Measurements from ENCODE around the gene EPS8L2.

The EPS8L2 gene

GRCh38 chr11:690738-691633 lies 15.0 kb upstream of the EPS8L2 start:
- no peak for DNase-seq

DNA sequence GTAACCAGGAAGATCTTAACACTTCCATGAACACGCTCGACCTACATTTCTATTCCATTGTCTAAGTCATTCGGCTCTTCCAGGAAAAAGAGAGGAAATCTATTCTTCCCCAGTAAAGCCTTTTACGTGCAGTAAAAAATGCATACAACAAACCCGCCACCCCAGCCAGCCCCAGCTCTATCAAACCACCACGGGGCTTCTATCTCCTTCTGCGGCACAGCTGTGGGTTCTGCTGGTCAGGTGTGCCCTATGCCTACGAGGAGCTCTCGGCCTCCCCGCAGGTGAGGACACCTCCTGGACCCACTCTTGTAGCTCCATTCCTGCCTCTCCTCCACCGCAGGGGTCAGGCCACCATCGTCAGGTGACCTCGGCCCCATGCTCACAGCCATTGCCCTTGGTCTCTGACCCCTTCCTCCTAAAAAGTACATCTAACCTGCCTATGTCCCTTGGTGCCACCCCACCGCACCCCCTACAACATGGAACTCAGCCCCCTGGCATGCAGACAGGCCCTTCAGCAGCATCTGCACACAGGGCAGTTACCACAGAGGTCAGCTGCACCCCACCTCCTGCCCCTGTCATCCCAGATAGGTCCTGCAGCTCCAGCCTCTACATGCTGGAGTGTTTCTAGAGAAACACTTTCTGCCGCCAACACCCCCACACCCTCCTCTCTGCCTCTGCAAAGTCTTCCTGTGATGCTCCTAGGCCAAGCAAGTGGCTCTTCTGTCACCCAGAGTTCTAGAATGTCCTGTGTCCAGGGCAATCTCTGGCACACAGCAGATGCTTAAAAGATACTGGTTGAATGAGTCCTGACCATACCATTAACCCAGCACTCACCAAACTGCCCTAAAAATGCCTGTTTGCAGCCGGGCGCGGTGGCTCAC lies 14.1 kb upstream of the EPS8L2 start:
- DNase-seq: no peak

DNA sequence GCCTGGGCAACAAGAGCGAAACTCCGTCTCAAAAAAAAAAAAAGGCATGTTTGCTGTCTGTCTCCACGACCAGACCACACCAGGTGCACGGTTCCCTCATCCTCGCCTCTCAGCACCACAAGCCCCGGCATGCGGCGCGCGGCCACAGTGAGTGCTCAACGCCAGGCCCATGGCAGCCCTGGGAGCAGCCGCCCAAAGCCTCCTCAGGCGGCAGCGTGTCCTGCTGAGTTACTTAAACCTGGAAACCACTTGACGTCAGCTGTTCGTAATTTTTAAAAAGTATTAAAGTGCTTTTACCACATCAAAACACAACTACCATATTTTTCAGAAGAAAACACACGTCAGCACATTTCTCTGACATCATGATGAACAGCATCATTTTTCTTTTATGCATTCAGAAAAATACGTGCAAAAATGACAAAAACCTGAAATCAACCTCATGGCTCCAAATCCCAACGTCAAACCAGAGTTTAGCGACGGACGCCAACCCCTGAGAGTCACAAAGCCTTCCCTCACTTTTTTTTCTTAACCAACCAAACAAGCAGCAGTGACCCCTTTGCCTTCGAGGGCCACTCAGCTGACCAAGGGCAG lies 13.1 kb upstream of the EPS8L2 start:
- no peak for DNase-seq

DNA sequence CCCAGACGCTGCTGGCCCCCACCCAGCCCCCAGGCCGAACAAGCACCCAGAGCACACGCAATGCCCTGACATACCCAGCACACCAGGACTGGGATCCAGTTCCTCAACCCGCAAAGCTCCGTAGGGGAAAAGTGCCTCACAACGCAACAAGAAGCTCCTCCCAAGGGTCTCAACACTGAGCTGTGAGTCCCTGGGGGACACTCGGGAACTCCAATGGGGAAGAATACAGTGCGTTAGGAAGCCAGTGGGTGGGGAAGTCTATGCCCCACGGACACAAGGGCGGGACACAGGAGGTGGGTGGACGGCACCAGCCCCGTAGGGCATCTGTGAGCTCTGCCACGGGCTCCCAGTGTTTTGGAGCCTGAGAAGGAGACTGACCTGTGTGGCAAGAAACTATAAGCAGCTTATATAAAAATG lies 12.6 kb upstream of the EPS8L2 start:
- no peak for DNase-seq

- no peak for DNase-seq
Observed at GRCh38 chr11:693887-694562, 12.0 kb upstream of the EPS8L2 start.

DNA sequence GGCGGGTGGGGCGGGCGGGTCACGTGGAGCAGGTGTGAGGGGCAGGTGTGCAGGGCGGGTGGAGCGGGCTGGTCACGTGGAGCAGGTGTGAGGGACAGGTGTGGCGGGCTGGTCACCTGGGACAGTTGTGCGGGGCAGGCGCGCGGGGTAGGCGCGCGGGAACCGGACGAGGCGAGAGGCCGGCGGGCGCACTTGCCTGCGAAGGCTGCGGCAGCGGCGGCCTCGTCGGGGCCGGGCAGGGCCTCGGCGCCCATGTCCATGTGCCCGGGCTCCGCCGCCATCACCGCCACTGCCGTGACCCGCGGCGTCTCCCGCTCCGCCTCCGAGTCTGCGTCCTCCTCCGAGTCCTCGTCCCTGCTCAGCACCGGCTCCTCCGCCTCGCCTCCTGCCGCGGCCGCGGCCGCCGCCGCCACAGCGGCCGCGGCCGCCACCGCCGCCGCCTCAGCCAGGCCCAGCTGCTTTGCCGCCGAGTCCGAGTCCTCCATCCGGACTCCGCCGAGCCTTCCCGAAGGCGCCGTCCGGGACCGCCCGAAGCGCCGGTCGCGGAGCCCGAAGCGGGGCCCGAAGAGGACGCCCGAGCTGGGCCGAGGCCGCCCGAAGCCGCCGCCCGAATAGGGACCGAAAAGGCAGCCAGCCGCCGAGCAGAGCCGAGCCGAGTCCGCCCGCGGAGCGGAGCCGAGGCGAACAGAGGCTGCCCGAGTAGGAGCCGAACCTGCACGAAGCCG lies 11.3 kb upstream of the EPS8L2 start, which contains the start of gene DEAF1:
Gene DEAF1, minus strand, starts transcription at position 660 of the 725 bp plus-strand sequence. Its CDS starts 175 bp downstream, at position 485.
- DNase-seq: peak; percentile 99

- DNase-seq: no peak
Observed at GRCh38 chr11:695288-695537, 10.8 kb upstream of the EPS8L2 start.

GRCh38 chr11:695538-696248 lies 10.3 kb upstream of the EPS8L2 start, which contains the start of gene TMEM80:
TSS of gene TMEM80 (plus strand) at chr11:695816. CDS start at chr11:695828, 12 bp downstream.
- peak; percentile 98 for DNase-seq

- DNase-seq: no peak
Observed at GRCh38 chr11:696955-697491, 9.0 kb upstream of the EPS8L2 start.

DNA sequence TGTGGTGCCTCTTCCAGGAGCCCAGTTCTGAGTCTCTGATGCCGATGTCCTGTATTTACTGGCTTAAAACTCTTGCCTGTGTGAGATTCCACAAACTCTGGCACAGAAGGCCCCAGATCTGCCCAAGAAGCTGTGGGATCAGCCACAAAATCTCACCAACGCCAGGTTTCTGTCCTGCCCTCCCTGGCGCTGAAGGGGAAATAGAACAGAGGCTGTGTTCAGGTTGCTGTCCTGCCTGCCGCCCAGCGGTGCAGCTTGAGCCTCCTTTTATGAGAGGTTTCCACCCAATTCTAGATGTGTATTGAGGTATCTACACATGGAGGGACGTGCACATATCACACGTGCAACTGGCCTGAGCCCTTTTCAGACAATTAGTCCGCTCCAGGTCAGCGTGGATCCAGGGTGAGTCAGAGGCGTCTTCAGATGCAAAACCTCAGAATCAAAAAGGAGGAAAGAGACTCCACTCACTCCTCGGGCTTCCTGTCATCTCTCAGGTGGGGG lies 8.2 kb upstream of the EPS8L2 start:
- DNase-seq: no peak

DNA sequence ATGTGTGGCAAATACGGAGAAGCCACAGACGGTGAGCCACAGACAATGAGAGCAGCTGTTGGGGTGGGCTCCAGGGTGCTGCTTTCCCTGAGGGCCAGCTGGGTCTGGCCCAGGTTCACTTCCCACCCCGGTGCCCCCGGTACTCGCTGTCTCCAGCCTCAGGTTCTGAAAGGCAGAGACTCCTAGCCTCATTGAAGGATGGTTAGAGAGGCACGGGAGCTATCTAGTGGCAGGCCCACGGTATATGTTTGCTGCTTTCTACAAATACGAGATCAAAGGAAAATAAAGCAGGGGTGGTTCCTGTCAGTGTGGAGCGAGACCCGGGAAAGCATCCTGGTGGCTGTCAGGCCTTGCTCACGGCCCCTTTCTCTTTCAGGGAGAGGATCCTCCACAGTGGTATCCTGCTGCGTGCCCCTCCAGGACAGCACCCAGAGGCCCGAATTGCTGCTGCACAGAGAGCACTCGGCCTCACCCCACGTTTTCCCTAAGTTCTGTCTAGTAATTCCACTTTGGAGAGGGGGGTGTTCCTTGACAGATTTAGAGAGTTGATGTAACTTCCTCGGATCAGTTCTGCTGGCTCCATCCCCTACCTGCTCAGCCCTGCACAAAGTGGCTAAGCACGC lies 7.4 kb upstream of the EPS8L2 start:
- no peak for DNase-seq

GRCh38 chr11:699116-699508 lies 6.9 kb upstream of the EPS8L2 start:
- DNase-seq: no peak

- DNase-seq: no peak
Observed at GRCh38 chr11:699753-700152, 6.3 kb upstream of the EPS8L2 start.

- no peak for DNase-seq
Observed at GRCh38 chr11:701741-702461, 4.1 kb upstream of the EPS8L2 start.

GRCh38 chr11:702462-703461 lies 3.3 kb upstream of the EPS8L2 start:
- no peak for DNase-seq

DNA sequence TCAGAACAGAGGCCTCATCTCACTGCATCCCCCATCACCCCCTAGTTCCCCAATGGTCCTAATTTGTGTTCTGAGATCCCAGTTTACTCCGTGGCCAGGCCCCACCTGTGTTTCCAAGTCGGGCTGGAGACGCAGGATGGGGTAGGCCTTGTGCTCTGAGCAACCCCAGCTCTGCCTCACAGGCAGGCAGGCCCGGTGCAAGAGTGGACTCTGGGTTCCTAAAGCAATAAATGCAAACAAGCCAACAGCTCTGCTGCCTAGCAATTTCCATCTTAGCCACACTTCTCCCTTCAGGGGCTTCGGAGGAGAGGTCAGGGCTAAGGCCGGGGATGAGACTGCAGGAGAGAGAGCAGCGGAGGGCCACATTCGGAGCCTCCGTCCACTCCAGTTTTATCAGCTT lies 2.5 kb upstream of the EPS8L2 start:
- DNase-seq: no peak

GRCh38 chr11:704228-704674 lies 1.8 kb upstream of the EPS8L2 start:
- DNase-seq: no peak
